ENCODE results near the gene SORCS2. TPM values are rescaled to one million over a fixed set of nuclear protein-coding genes. Genes with fewer than 3 reads are reported as not detected.

Gene SORCS2
- polyA plus RNA-seq, 1 donor from 2014 or later: 1.0 TPM

GRCh38 chr4:7640136-7640535, 447.8 kb downstream of the SORCS2 start:
- no peak overlapping the region for H2AFZ ChIP-seq (ENCODE audit: low read depth, low read length)
- no peak overlapping the region for H3K4me2 ChIP-seq (ENCODE audit: low read length)
- H3K9me2 ChIP-seq (ENCODE audit: insufficient read depth, low read length): no peaks in the 10 kb centered on the region
- H3K4me3 ChIP-seq (ENCODE audit: low read length): no peak overlapping the region
- no peak overlapping the region for H3K9ac ChIP-seq (ENCODE audit: low read length)
- no peaks in the 10 kb centered on the region for H4K20me1 ChIP-seq (ENCODE audit: insufficient read depth)
- no peak overlapping the region for H3K27ac ChIP-seq (ENCODE audit: low read length)
- no peaks in the 10 kb centered on the region for H3F3A ChIP-seq (ENCODE audit: insufficient read depth, low read length, poor library complexity, severe bottlenecking)
- no peak for TF ChIP-seq TAF1 (IDR thresholded peaks at IDR 0.05; ENCODE audit: low read depth)
- no peak for TF ChIP-seq POLR2AphosphoS5 (IDR thresholded peaks at IDR 0.05)
- no peak for TF ChIP-seq EP300 (conservative IDR thresholded peaks at IDR 0.05; ENCODE audit: poor library complexity, severe bottlenecking)
- TF ChIP-seq, protein P1, sequence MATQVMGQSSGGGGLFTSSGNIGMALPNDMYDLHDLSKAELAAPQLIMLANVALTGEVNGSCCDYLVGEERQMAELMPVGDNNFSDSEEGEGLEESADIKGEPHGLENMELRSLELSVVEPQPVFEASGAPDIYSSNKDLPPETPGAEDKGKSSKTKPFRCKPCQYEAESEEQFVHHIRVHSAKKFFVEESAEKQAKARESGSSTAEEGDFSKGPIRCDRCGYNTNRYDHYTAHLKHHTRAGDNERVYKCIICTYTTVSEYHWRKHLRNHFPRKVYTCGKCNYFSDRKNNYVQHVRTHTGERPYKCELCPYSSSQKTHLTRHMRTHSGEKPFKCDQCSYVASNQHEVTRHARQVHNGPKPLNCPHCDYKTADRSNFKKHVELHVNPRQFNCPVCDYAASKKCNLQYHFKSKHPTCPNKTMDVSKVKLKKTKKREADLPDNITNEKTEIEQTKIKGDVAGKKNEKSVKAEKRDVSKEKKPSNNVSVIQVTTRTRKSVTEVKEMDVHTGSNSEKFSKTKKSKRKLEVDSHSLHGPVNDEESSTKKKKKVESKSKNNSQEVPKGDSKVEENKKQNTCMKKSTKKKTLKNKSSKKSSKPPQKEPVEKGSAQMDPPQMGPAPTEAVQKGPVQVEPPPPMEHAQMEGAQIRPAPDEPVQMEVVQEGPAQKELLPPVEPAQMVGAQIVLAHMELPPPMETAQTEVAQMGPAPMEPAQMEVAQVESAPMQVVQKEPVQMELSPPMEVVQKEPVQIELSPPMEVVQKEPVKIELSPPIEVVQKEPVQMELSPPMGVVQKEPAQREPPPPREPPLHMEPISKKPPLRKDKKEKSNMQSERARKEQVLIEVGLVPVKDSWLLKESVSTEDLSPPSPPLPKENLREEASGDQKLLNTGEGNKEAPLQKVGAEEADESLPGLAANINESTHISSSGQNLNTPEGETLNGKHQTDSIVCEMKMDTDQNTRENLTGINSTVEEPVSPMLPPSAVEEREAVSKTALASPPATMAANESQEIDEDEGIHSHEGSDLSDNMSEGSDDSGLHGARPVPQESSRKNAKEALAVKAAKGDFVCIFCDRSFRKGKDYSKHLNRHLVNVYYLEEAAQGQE (IDR thresholded peaks at IDR 0.05; ENCODE audit: borderline replicate concordance): no peak
- TF ChIP-seq, protein P2, sequence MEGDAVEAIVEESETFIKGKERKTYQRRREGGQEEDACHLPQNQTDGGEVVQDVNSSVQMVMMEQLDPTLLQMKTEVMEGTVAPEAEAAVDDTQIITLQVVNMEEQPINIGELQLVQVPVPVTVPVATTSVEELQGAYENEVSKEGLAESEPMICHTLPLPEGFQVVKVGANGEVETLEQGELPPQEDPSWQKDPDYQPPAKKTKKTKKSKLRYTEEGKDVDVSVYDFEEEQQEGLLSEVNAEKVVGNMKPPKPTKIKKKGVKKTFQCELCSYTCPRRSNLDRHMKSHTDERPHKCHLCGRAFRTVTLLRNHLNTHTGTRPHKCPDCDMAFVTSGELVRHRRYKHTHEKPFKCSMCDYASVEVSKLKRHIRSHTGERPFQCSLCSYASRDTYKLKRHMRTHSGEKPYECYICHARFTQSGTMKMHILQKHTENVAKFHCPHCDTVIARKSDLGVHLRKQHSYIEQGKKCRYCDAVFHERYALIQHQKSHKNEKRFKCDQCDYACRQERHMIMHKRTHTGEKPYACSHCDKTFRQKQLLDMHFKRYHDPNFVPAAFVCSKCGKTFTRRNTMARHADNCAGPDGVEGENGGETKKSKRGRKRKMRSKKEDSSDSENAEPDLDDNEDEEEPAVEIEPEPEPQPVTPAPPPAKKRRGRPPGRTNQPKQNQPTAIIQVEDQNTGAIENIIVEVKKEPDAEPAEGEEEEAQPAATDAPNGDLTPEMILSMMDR (IDR thresholded peaks at IDR 0.05; ENCODE audit: poor library complexity, severe bottlenecking): no peak
- TF ChIP-seq SMC3 (conservative IDR thresholded peaks at IDR 0.05; ENCODE audit: poor library complexity): no peak
- TF ChIP-seq MXI1 (conservative IDR thresholded peaks at IDR 0.05; ENCODE audit: poor library complexity, severe bottlenecking): no peak
- no peak for TF ChIP-seq EZH2 (IDR thresholded peaks at IDR 0.05; ENCODE audit: borderline replicate concordance, insufficient read depth, low read length, poor library complexity, severe bottlenecking)
- TF ChIP-seq RAD21 (conservative IDR thresholded peaks at IDR 0.05): no peak
- no peaks in the 10 kb centered on the region for H3K79me2 ChIP-seq (replicated peaks; ENCODE audit: insufficient read depth, low read length)
- no peaks in the 10 kb centered on the region for H3K27me3 ChIP-seq (ENCODE audit: insufficient read depth, low read depth, low read length)
- no peaks in the 10 kb centered on the region for H3K36me3 ChIP-seq (ENCODE audit: insufficient read depth, low read length)
- no peaks in the 10 kb centered on the region for H3K9me3 ChIP-seq (ENCODE audit: low read length)

GRCh38 chr4:7641712-7642111, 449.4 kb downstream of the SORCS2 start:
- H3K9me2 ChIP-seq (ENCODE audit: insufficient read depth, low read length): no peaks in the 10 kb centered on the region

More at GRCh38 chr4:7641712-7642111, 449.4 kb downstream of the SORCS2 start:
- Histone ChIP-seq H4K20me1 (ENCODE audit: insufficient read depth) (no peaks in the 10 kb centered on the region), H3K79me2 (replicated peaks; ENCODE audit: insufficient read depth, low read length) (no peaks in the 10 kb centered on the region), H3K9me3 (ENCODE audit: low read length) (no peaks in the 10 kb centered on the region), H3K27ac (ENCODE audit: low read length) (no peak overlapping the region), H3K36me3 (ENCODE audit: insufficient read depth, low read length) (no peaks in the 10 kb centered on the region), H3K4me2 (ENCODE audit: low read length) (no peak overlapping the region), H3K27me3 (ENCODE audit: insufficient read depth, low read depth, low read length) (no peaks in the 10 kb centered on the region), H3K4me3 (ENCODE audit: low read length) (no peak overlapping the region), H3F3A (ENCODE audit: insufficient read depth, low read length, poor library complexity, severe bottlenecking) (no peaks in the 10 kb centered on the region), H3K9ac (ENCODE audit: low read length) (no peak overlapping the region), H2AFZ (ENCODE audit: low read depth, low read length) (no peak overlapping the region)
- no peak for TF ChIP-seq RAD21 (conservative IDR thresholded peaks at IDR 0.05)
- TF ChIP-seq MXI1 (conservative IDR thresholded peaks at IDR 0.05; ENCODE audit: poor library complexity, severe bottlenecking): no peak
- TF ChIP-seq, protein P1 (IDR thresholded peaks at IDR 0.05; ENCODE audit: borderline replicate concordance): no peak
- TF ChIP-seq EP300 (conservative IDR thresholded peaks at IDR 0.05; ENCODE audit: poor library complexity, severe bottlenecking): no peak
- TF ChIP-seq, protein P2 (IDR thresholded peaks at IDR 0.05; ENCODE audit: poor library complexity, severe bottlenecking): no peak
- TF ChIP-seq EZH2 (IDR thresholded peaks at IDR 0.05; ENCODE audit: borderline replicate concordance, insufficient read depth, low read length, poor library complexity, severe bottlenecking): no peak
- TF ChIP-seq POLR2AphosphoS5 (IDR thresholded peaks at IDR 0.05): no peak
- TF ChIP-seq SMC3 (conservative IDR thresholded peaks at IDR 0.05; ENCODE audit: poor library complexity): no peak
- TF ChIP-seq TAF1 (IDR thresholded peaks at IDR 0.05; ENCODE audit: low read depth): no peak

Data from neural cell (in vitro differentiated cells).